NCI-H2107 (cell line): ENCODE results near the gene MFSD2B.
"Not testable (repeated sequence)": the region's sequence is repeated elsewhere in the genome, so short reads cannot be mapped to it uniquely, and the experiment has no call there.

Experiments used
- DNase-seq: peaks from one replicate; lab custom pipeline; 2025; lab: John Stamatoyannopoulos, UW

The MFSD2B gene

GRCh38 chr2:24009680-24010476 is at the start of gene MFSD2B:
TSS of gene MFSD2B (plus strand) at chr2:24010085. CDS start at chr2:24010097, 12 bp downstream.
- DNase-seq, result no peak

- no peak for DNase-seq
Observed at GRCh38 chr2:23967846-23968245, 42.0 kb upstream of the MFSD2B start.

- DNase-seq, result no peak
Observed at GRCh38 chr2:23976883-23977282, 33.0 kb upstream of the MFSD2B start.

GRCh38 chr2:23988371-23988770 is 21.5 kb upstream of the MFSD2B start:
- DNase-seq, result no peak

- DNase-seq, result no peak
Observed at GRCh38 chr2:23992931-23993330, 17.0 kb upstream of the MFSD2B start.

GRCh38 chr2:23993736-23994269 is 16.1 kb upstream of the MFSD2B start:
- DNase-seq, result no peak

GRCh38 chr2:23994567-23994966 is 15.3 kb upstream of the MFSD2B start:
- no peak for DNase-seq

GRCh38 chr2:24007693-24008092 is 2.2 kb upstream of the MFSD2B start:
- DNase-seq, result no peak

- no peak for DNase-seq
Observed at GRCh38 chr2:24008672-24009366, 1.1 kb upstream of the MFSD2B start.

- no peak for DNase-seq
Observed at GRCh38 chr2:24009367-24009679, 562 bp upstream of the MFSD2B start.

GRCh38 chr2:24010477-24011249 is 778 bp downstream of the MFSD2B start:
- DNase-seq, result no peak

- no peak for DNase-seq
Observed at GRCh38 chr2:24011250-24012104, 1.6 kb downstream of the MFSD2B start.

- no peak for DNase-seq
Observed at GRCh38 chr2:24012521-24013188, 2.8 kb downstream of the MFSD2B start.

- DNase-seq, result not testable (repeated sequence)
Observed at GRCh38 chr2:24014902-24015301, 5.0 kb downstream of the MFSD2B start.

GRCh38 chr2:24015562-24016375 is 5.9 kb downstream of the MFSD2B start:
- no peak for DNase-seq

- no peak for DNase-seq
Observed at GRCh38 chr2:24016376-24016761, 6.5 kb downstream of the MFSD2B start.

- DNase-seq, result no peak
Observed at GRCh38 chr2:24016853-24017703, 7.2 kb downstream of the MFSD2B start.

GRCh38 chr2:24017711-24018110 is 7.8 kb downstream of the MFSD2B start:
- DNase-seq, result no peak

- no peak for DNase-seq
Observed at GRCh38 chr2:24018241-24018640, 8.4 kb downstream of the MFSD2B start.
